Diencephalon (tissue), 1 donor: ENCODE data around the gene DNPEP. TPM values are rescaled to one million over a fixed set of nuclear protein-coding genes. Genes with fewer than 3 reads are reported as not detected.

Experiments used
- small RNA-seq: library from RNA; depleted of rRNA; stranded (forward); fragments of <200 nt; gene quantifications from one replicate; pipeline ENCODE3, GENCODE V24; 2014
- total RNA-seq: library from RNA; depleted of rRNA; stranded (reverse); fragments of >200 nt; gene quantifications from one replicate; pipeline ENCODE4 v1.2.3, GENCODE V29; 2014

Gene DNPEP
- 21.0 TPM for total RNA-seq

GRCh38 chr2:219387306-219388120 is at the start of gene DNPEP:
Gene DNPEP (minus strand): TSS chr2:219387912. CDS start chr2:219387794, 118 bp downstream.

GRCh38 chr2:219434718-219435525 is 47.2 kb upstream of the DNPEP start, which contains the start of gene SPEG:
Gene SPEG (plus strand): TSS chr2:219434843. CDS start chr2:219434978, 135 bp downstream.

GRCh38 chr2:219418155-219419011 is 30.7 kb upstream of the DNPEP start, which contains the start of gene DES:
Gene DES (plus strand): TSS chr2:219418377. CDS start chr2:219418463, 86 bp downstream.

GRCh38 chr2:219332542-219332941 is 55.2 kb downstream of the DNPEP start, which contains the start of gene RESP18:
Gene RESP18 (minus strand): TSS chr2:219332744.

Small RNAs within 50 kb of the gene (small RNA-seq; reads per million reads assigned to genes)
- not detected for gene AC053503.3

Other genes with a start within 250 kb of the DNPEP start
- gene NHEJ1, start 227.1 kb downstream of the DNPEP start, total RNA-seq, result 10.1 TPM
- gene SLC23A3, start 217.9 kb downstream of the DNPEP start, total RNA-seq, result 0.23 TPM
- 27.2 TPM for gene CNPPD1, start 211.0 kb downstream of the DNPEP start, total RNA-seq
- gene RETREG2, start 209.6 kb downstream of the DNPEP start, total RNA-seq, result 85.6 TPM
- gene ZFAND2B, start 181.1 kb downstream of the DNPEP start, total RNA-seq, result 12.5 TPM
- gene ABCB6, start 169.0 kb downstream of the DNPEP start, total RNA-seq, result 30.0 TPM
- gene ATG9A, start 158.3 kb downstream of the DNPEP start, total RNA-seq, result 31.8 TPM
- 29.3 TPM for gene ANKZF1, start 158.1 kb downstream of the DNPEP start, total RNA-seq
- 10.1 TPM for gene GLB1L, start 142.5 kb downstream of the DNPEP start, total RNA-seq
- gene STK16, start 142.4 kb downstream of the DNPEP start, total RNA-seq, result 15.5 TPM
- gene TUBA4B, start 134.7 kb downstream of the DNPEP start, total RNA-seq, result 1.2 TPM
- gene TUBA4A, start 134.0 kb downstream of the DNPEP start, total RNA-seq, result 16.4 TPM
- 91.6 TPM for gene DNAJB2, start 108.5 kb downstream of the DNPEP start, total RNA-seq
- gene PTPRN, start 78.5 kb downstream of the DNPEP start, total RNA-seq, result 66.9 TPM
- 1.8 TPM for gene RESP18, start 55.2 kb downstream of the DNPEP start, total RNA-seq
- gene DES, start 30.5 kb upstream of the DNPEP start, total RNA-seq, result 1.4 TPM
- 18.2 TPM for gene SPEG, start 46.9 kb upstream of the DNPEP start, total RNA-seq
- gene GMPPA, start 111.0 kb upstream of the DNPEP start, total RNA-seq, result 13.4 TPM
- gene ASIC4, start 126.6 kb upstream of the DNPEP start, total RNA-seq, result 10.4 TPM
- gene CHPF, start 155.9 kb upstream of the DNPEP start, total RNA-seq, result 45.0 TPM
- gene TMEM198, start 156.1 kb upstream of the DNPEP start, total RNA-seq, result 13.8 TPM
- gene OBSL1, start 183.6 kb upstream of the DNPEP start, total RNA-seq, result 47.1 TPM
- gene INHA, start 184.4 kb upstream of the DNPEP start, total RNA-seq, result 0.69 TPM
- 17.8 TPM for gene STK11IP, start 209.9 kb upstream of the DNPEP start, total RNA-seq
- 50.5 TPM for gene SLC4A3, start 239.7 kb upstream of the DNPEP start, total RNA-seq